IMR-90 (cell line): ENCODE measurements around the gene EML6. TPM values are rescaled to one million over a fixed set of nuclear protein-coding genes. Genes with fewer than 3 reads are reported as not detected.

Experiments
- ATAC-seq: fragments of 200-7000 bp; cut with Tn5 transposase; 2 replicates; pipeline ENCODE4 v1.9.1; 2020; ENCODE audit warnings: low read depth, mild to moderate bottlenecking, moderate library complexity
- BruUV-seq: library from RNA; stranded (reverse); fragments of 400-500 nt; replicated peaks from 2 replicates; lab custom pipeline; 2021; lab: Mats Ljungman, UMichigan
- CTCF ChIA-PET: fragments of 300-600 bp; formaldehyde crosslinking; extraction: SDS; loops from one replicate; lab custom pipeline; 2021; ENCODE audit warnings: antibody characterized with exemption; lab: Yijun Ruan, JAX
- POLR2A ChIA-PET: fragments of 300-600 bp; sonication (Branson Sonifier 250); formaldehyde crosslinking; loops from one replicate; lab custom pipeline; 2022; ENCODE audit warnings: antibody characterized with exemption; ENCODE audit not compliant: unreplicated experiment; lab: Charles Lee
- DNase-seq: peaks from one replicate; pipeline ENCODE4 v3.0.0; 2013
- H2AFZ ChIP-seq: replicated peaks from 2 replicates; pipeline ENCODE3; 2013; ENCODE audit warnings: low read length, mild to moderate bottlenecking; ENCODE audit not compliant: poor library complexity
- H2AK5ac ChIP-seq: 2 replicates; pipeline ENCODE4 v1.6.1; 2013; ENCODE audit warnings: low read depth, low read length, inconsistent platforms
- H2AK9ac ChIP-seq: replicated peaks from 2 replicates; pipeline ENCODE3; 2013; ENCODE audit warnings: mild to moderate bottlenecking, low read depth, low read length, moderate library complexity; ENCODE audit not compliant: poor library complexity
- H2BK120ac ChIP-seq: 2 replicates; pipeline ENCODE4 v1.6.1; 2013; ENCODE audit warnings: low read depth, low read length, inconsistent platforms
- H2BK15ac ChIP-seq: 3 replicates; pipeline ENCODE4 v1.6.1; 2013; ENCODE audit warnings: low read depth, low read length, inconsistent platforms
- H2BK20ac ChIP-seq: 2 replicates; pipeline ENCODE4 v1.6.1; 2013; ENCODE audit warnings: low read depth, mild to moderate bottlenecking, inconsistent platforms, low read length, moderate library complexity
- H2BK5ac ChIP-seq: 2 replicates; pipeline ENCODE4 v1.6.1; 2013; ENCODE audit warnings: mild to moderate bottlenecking, low read depth, low read length, inconsistent platforms; ENCODE audit not compliant: poor library complexity, severe bottlenecking
- H3K14ac ChIP-seq: replicated peaks from 2 replicates; pipeline ENCODE4 v1.6.1; 2013; ENCODE audit warnings: low read depth, low read length, inconsistent platforms
- H3K18ac ChIP-seq: 2 replicates; pipeline ENCODE4 v1.6.1; 2013; ENCODE audit warnings: low read depth, low read length, control low read depth
- H3K23ac ChIP-seq: 2 replicates; pipeline ENCODE4 v1.6.1; 2013; ENCODE audit warnings: low read depth, low read length, inconsistent platforms
- H3K27ac ChIP-seq: 2 replicates; pipeline ENCODE4 v1.5.1; 2013; ENCODE audit warnings: mild to moderate bottlenecking, control low read depth, low read length; ENCODE audit not compliant: insufficient read depth
- H3K27me3 ChIP-seq: 2 replicates; pipeline ENCODE4 v1.6.1; 2013; ENCODE audit warnings: low read length; ENCODE audit not compliant: control insufficient read depth, insufficient read depth
- H3K36me3 ChIP-seq: 2 replicates; pipeline ENCODE4 v1.6.1; 2013; ENCODE audit warnings: low read length, mixed read lengths; ENCODE audit not compliant: control insufficient read depth, insufficient read depth
- H3K4ac ChIP-seq: 2 replicates; pipeline ENCODE4 v1.6.1; 2013; ENCODE audit warnings: low read depth, low read length, inconsistent platforms
- H3K4me1 ChIP-seq: 2 replicates; pipeline ENCODE4 v1.6.1; 2013; ENCODE audit warnings: low read length, mixed read lengths; ENCODE audit not compliant: control insufficient read depth, insufficient read depth
- H3K4me2 ChIP-seq: 2 replicates; pipeline ENCODE4 v1.6.1; 2013; ENCODE audit warnings: low read depth, mild to moderate bottlenecking, control low read depth, low read length, moderate library complexity
- H3K4me3 ChIP-seq: 2 replicates; pipeline ENCODE4 v1.5.1; 2013; ENCODE audit warnings: low read depth, mild to moderate bottlenecking, control low read depth, low read length, moderate library complexity; ENCODE audit not compliant: insufficient read depth
- H3K56ac ChIP-seq: 2 replicates; pipeline ENCODE4 v1.6.1; 2013; ENCODE audit warnings: low read length, inconsistent platforms; ENCODE audit not compliant: insufficient read depth; ENCODE audit errors: extremely low read depth
- H3K79me1 ChIP-seq, 2 experiments: 2 replicates each; pipeline ENCODE4 v1.6.1; 2013; ENCODE audit warnings: low read length in 2 of 2, inconsistent platforms in 1 of 2, low read depth in 1 of 2
- H3K9ac ChIP-seq: 2 replicates; pipeline ENCODE4 v1.6.1; 2013; ENCODE audit warnings: low read depth, low read length, control low read depth
- H3K9me1 ChIP-seq: 2 replicates; pipeline ENCODE4 v1.6.1; 2013; ENCODE audit warnings: low read length, inconsistent platforms; ENCODE audit not compliant: insufficient read depth
- H3K9me3 ChIP-seq: 2 replicates; pipeline ENCODE4 v1.6.1; 2013; ENCODE audit warnings: low read length; ENCODE audit not compliant: control insufficient read depth, insufficient read depth
- H4K20me1 ChIP-seq: 2 replicates; pipeline ENCODE4 v1.6.1; 2013; ENCODE audit warnings: low read length, inconsistent platforms; ENCODE audit not compliant: insufficient read depth
- H4K5ac ChIP-seq: 2 replicates; pipeline ENCODE4 v1.6.1; 2013; ENCODE audit warnings: mild to moderate bottlenecking, low read depth, low read length, control low read depth
- H4K8ac ChIP-seq, 2 experiments: 2 replicates each; pipeline ENCODE4 v1.6.1; 2013; ENCODE audit warnings: low read depth in 2 of 2, low read length in 2 of 2, control low read depth in 1 of 2, inconsistent platforms in 1 of 2
- H4K91ac ChIP-seq: 2 replicates; pipeline ENCODE4 v1.6.1; 2013; ENCODE audit warnings: low read depth, low read length, inconsistent platforms; ENCODE audit not compliant: insufficient read depth
- BHLHE40 ChIP-seq: fragments of 150-350 bp; IDR thresholded peaks from 2 replicates; pipeline ENCODE4 v1.6.1; 2016; ENCODE audit warnings: mild to moderate bottlenecking, low read depth, low read length
- CEBPB ChIP-seq: IDR thresholded peaks from 2 replicates; pipeline ENCODE4 v1.6.1; 2012; ENCODE audit warnings: low read depth, low read length, improper control_type of control experiment
- CHD1 ChIP-seq: IDR thresholded peaks from 2 replicates; pipeline ENCODE4 v1.6.1; 2012; ENCODE audit warnings: low read depth, low read length, improper control_type of control experiment
- CTCF ChIP-seq: conservative IDR thresholded peaks from 2 replicates; pipeline ENCODE4 v1.5.1; 2012; ENCODE audit warnings: mild to moderate bottlenecking, low read depth, low read length, improper control_type of control experiment
- ELK1 ChIP-seq: fragments of 150-350 bp; IDR thresholded peaks from 2 replicates; pipeline ENCODE4 v1.6.1; 2016; ENCODE audit warnings: low read depth, mild to moderate bottlenecking, low read length, moderate library complexity, borderline replicate concordance
- FOS ChIP-seq: fragments of 150-350 bp; IDR thresholded peaks from 2 replicates; pipeline ENCODE4 v1.6.1; 2016; ENCODE audit warnings: low read depth, low read length
- MAFK ChIP-seq: IDR thresholded peaks from 2 replicates; pipeline ENCODE4 v1.6.1; 2012; ENCODE audit warnings: low read depth, low read length, improper control_type of control experiment
- MAZ ChIP-seq: IDR thresholded peaks from 2 replicates; pipeline ENCODE4 v1.6.1; 2012; ENCODE audit warnings: low read depth, mild to moderate bottlenecking, low read length, improper control_type of control experiment, moderate library complexity, borderline replicate concordance
- MXI1 ChIP-seq: IDR thresholded peaks from 2 replicates; pipeline ENCODE4 v1.6.1; 2012; ENCODE audit warnings: low read depth, mild to moderate bottlenecking, low read length, moderate library complexity, borderline replicate concordance
- NFE2L2 ChIP-seq: fragments of 150-350 bp; IDR thresholded peaks from 2 replicates; pipeline ENCODE4 v1.6.1; 2016; ENCODE audit warnings: low read depth, mild to moderate bottlenecking, low read length
- POLR2A ChIP-seq: IDR thresholded peaks from 2 replicates; pipeline ENCODE4 v1.6.1; 2012; ENCODE audit warnings: mild to moderate bottlenecking, low read depth, low read length
- RAD21 ChIP-seq: IDR thresholded peaks from 2 replicates; pipeline ENCODE4 v1.6.1; 2012; ENCODE audit warnings: low read length, improper control_type of control experiment
- RCOR1 ChIP-seq: IDR thresholded peaks from 2 replicates; pipeline ENCODE4 v1.6.1; 2012; ENCODE audit warnings: mild to moderate bottlenecking, low read length, improper control_type of control experiment; ENCODE audit not compliant: insufficient replicate concordance
- RFX5 ChIP-seq: IDR thresholded peaks from 2 replicates; pipeline ENCODE4 v1.8.0; 2012; ENCODE audit warnings: low read depth, mild to moderate bottlenecking, low read length, moderate library complexity
- SMC3 ChIP-seq: fragments of 150-350 bp; IDR thresholded peaks from 2 replicates; pipeline ENCODE4 v1.6.1; 2016; ENCODE audit warnings: low read depth, mild to moderate bottlenecking, antibody characterized with exemption, low read length, moderate library complexity
- WGBS, 2 experiments: methylation state at CpG; one replicate each; pipeline versions ENCODE4 v1.1.5 to v1.1.7; 2013; ENCODE audit warnings: missing lambda C conversion rate in 2 of 2; ENCODE audit not compliant: insufficient read length in 1 of 2; ENCODE audit errors: extremely low coverage in 2 of 2; 5-methylcytosine and 5-hydroxymethylcytosine counted together
- dilution Hi-C: fragments of 300-500 bp; cut with HindIII; formaldehyde crosslinking; loops from one replicate; pipeline ENCODE4 v1.14.3; 2018; ENCODE audit warnings: low sequenced_read_pairs; ENCODE audit not compliant: unreplicated experiment
- in situ Hi-C: fragments of 300-500 bp; cut with MboI; formaldehyde crosslinking; loops from 3 replicates; pipeline ENCODE4 v1.14.3; 2019; ENCODE audit warnings: low sequenced_read_pairs, inconsistent platforms, mixed read lengths
- intact Hi-C: fragments of 100-400 bp; cut with micrococcal nuclease; formaldehyde crosslinking; loops from 2 replicates; pipeline ENCODE4 v1.10.0; 2022
- polyA plus RNA-seq, 3 experiments: library from polyadenylated mRNA; depleted of rRNA; stranded (reverse); fragments of >200 nt; gene quantifications; 2 replicates each; pipeline ENCODE4 v1.2.3, GENCODE V29; 2012; ENCODE audit warnings: low replicate concordance in 1 of 3
- total RNA-seq: library from RNA; depleted of rRNA; stranded (reverse); fragments of >200 nt; gene quantifications from 2 replicates; pipeline ENCODE4 v1.2.3, GENCODE V29; 2012
- TF ChIP-seq, protein P1 (sequence below): fragments of 150-350 bp; IDR thresholded peaks from 2 replicates; pipeline ENCODE4 v1.6.1; 2017; ENCODE audit warnings: mild to moderate bottlenecking, antibody characterized with exemption, low read length, low read depth

The EML6 gene
- total and polyA plus RNA-seq, 2 of the 4 experiments (the other 2 are of a cell fraction), result 0.18 to 0.19 TPM

GRCh38 chr2:55013936-55014335, 290.5 kb downstream of the EML6 start:
- TF ChIP-seq CEBPB, result no peak
- TF ChIP-seq BHLHE40, result no peak
- TF ChIP-seq POLR2A, result no peak
- TF ChIP-seq SMC3, result no peak
- TF ChIP-seq, protein P1, sequence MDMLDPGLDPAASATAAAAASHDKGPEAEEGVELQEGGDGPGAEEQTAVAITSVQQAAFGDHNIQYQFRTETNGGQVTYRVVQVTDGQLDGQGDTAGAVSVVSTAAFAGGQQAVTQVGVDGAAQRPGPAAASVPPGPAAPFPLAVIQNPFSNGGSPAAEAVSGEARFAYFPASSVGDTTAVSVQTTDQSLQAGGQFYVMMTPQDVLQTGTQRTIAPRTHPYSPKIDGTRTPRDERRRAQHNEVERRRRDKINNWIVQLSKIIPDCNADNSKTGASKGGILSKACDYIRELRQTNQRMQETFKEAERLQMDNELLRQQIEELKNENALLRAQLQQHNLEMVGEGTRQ, result no peak
- no peak for TF ChIP-seq ELK1
- no peak for TF ChIP-seq MAFK
- TF ChIP-seq RAD21, result no peak
- no peak for TF ChIP-seq CHD1
- TF ChIP-seq MXI1, result no peak
- TF ChIP-seq MAZ, result no peak
- no peak for TF ChIP-seq FOS
- no peak for TF ChIP-seq RCOR1
- no peak for TF ChIP-seq NFE2L2
- TF ChIP-seq RFX5, result no peak
- TF ChIP-seq CTCF, result no peak
- no peak overlapping the region for H4K5ac ChIP-seq
- dilution Hi-C loops, result loop anchor here (25.0 kb wide), 1 partner anchor 148 kb away; no protein-coding TSS in a partner anchor
- no peak overlapping the region for H2AFZ ChIP-seq
- H2AK9ac ChIP-seq, result no peak overlapping the region
- H3K4ac ChIP-seq, result no peak overlapping the region
- H3K27ac ChIP-seq, result no peak overlapping the region
- H3K4me1 ChIP-seq, result peaks cover 30% of the 10 kb centered on the region
- no peak overlapping the region for H2BK120ac ChIP-seq
- in situ Hi-C loops, result no loop called here
- H3K36me3 ChIP-seq, result no peaks in the 10 kb centered on the region
- H3K9ac ChIP-seq, result no peak overlapping the region
- H4K91ac ChIP-seq, result no peak overlapping the region
- ChIA-PET CTCF (interaction anchor here (0.6 to 1.7 kb wide), 6 partner anchors 16 to 161 kb away, joined by 3 to 9 read pairs (median 3); no protein-coding TSS in a partner anchor), POLR2A (no interaction called here)
- BruUV-seq, result no TSS peak
- no peak overlapping the region for H2BK15ac ChIP-seq
- H3K9me3 ChIP-seq, result no peaks in the 10 kb centered on the region
- no peak overlapping the region for H3K4me2 ChIP-seq
- no peak overlapping the region for H2AK5ac ChIP-seq
- no peak overlapping the region for H3K4me3 ChIP-seq
- H4K8ac ChIP-seq, result no peak overlapping the region
- H2BK5ac ChIP-seq, result no peak overlapping the region
- no peak overlapping the region for H2BK20ac ChIP-seq
- no peak overlapping the region for H3K18ac ChIP-seq
- H3K9me1 ChIP-seq, result peaks cover 8% of the 10 kb centered on the region
- H3K56ac ChIP-seq, result no peak overlapping the region
- H4K20me1 ChIP-seq, result peaks cover 96% of the 10 kb centered on the region
- no CpG with 5 or more reads among the region's 1 CpG for WGBS, 2 experiments
- DNase-seq (no peak), ATAC-seq (no peak)
- H3K79me1 ChIP-seq, result peaks cover 0 to 9% of the 10 kb centered on the region in 2 experiments; a peak in 2 of 4 replicates
- H3K23ac ChIP-seq, result no peak overlapping the region
- no peak overlapping the region for H3K14ac ChIP-seq
- intact Hi-C loops, result loop anchor here (2.0 kb wide), 1 partner anchor 33 kb away; no protein-coding TSS in a partner anchor
- H3K27me3 ChIP-seq, result no peaks in the 10 kb centered on the region
